NT2/D1 (cell line): ENCODE data around the gene DNM3.

Experiments
- SUZ12 ChIP-seq: IDR thresholded peaks from 2 replicates; pipeline ENCODE4 v1.6.1; 2011; ENCODE audit not compliant: insufficient read length, insufficient read depth; ENCODE audit errors: extremely low read depth
- YY1 ChIP-seq: IDR thresholded peaks from 2 replicates; pipeline ENCODE4 v1.6.1; 2011; ENCODE audit not compliant: insufficient read length, insufficient read depth
- ZNF274 ChIP-seq: IDR thresholded peaks from 2 replicates; pipeline ENCODE4 v1.6.1; 2011; ENCODE audit warnings: mild to moderate bottlenecking, low read depth, low read length

DNA sequence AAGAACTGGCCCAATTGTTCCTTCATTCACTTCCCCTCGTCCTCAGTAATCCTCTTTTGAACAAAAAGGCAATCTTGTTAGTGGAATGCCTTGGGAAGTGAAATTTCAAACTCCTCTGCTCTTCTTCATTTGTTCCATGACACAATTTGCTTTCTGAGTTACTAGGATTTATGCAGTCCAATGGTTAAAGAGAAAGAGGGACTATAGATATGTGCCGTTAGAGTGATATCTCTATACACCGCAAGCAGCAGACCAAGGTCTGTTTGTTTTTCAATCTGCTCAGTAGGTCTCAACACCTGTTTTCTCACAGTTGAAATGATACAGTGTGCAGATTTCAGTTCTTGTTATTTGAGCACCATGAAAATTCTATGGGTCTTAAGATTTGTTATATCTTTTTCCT, 244.0 kb downstream of the DNM3 start:
- TF ChIP-seq SUZ12 (no peak), YY1 (no peak), ZNF274 (no peak)
